ENCODE results near the gene LARP4B.

GRCh38 chr10:759898-760477 lies 171.5 kb downstream of the LARP4B start:
- no peak for TF ChIP-seq HDAC2 (IDR thresholded peaks at IDR 0.05)
- TF ChIP-seq ZNF302 (CRISPR knock-in tag; IDR thresholded peaks at IDR 0.05): no peak
- no peak for TF ChIP-seq ZC3H11A (IDR thresholded peaks at IDR 0.05)
- TF ChIP-seq REST (IDR thresholded peaks at IDR 0.05): no peak
- TF ChIP-seq CTCF (IDR thresholded peaks at IDR 0.05): no peak
- no peak for TF ChIP-seq POLR2A (IDR thresholded peaks at IDR 0.05; ENCODE audit: low read length)
- no peak for TF ChIP-seq USF2 (IDR thresholded peaks at IDR 0.05)
- TF ChIP-seq HMGXB4 (CRISPR knock-in tag; IDR thresholded peaks at IDR 0.05; ENCODE audit: borderline replicate concordance): no peak
- TF ChIP-seq SMC3 (IDR thresholded peaks at IDR 0.05): no peak

All from A549 (cell line).